ENCODE results near the gene ARL15. TPM values are rescaled to one million over a fixed set of nuclear protein-coding genes. Genes with fewer than 3 reads are reported as not detected.

Gene ARL15
- total RNA-seq, 1 donor from 2014 or later = 70.6 TPM

DNA sequence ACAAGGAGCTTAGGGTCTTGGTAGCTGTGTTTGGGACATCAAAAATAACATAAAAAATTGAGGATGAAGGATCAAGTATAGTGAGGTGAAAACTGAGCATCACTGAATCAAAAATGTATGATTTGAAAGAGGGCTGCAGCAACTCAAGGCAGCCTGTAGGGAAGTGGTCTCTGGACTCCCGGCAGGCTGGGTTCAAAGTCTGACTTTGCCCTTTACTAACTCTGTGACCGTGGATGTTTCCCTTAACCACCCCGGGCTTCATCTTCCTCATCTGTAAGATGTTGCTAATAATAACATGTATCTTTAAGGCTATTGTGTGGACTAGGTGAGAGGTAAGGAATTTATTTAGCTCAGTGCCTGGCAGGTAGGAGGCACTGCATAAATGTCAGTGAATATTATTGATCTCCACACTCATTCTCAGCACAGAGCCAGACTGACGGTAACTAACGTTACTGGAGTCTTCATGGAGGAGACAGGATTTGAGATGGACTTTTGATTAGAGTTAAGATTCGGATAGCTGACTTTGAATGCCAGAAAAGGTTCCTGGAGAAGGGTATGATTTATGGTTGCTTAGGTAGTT is 382.6 kb downstream of the ARL15 start:
- no peak for DNase-seq

DNA sequence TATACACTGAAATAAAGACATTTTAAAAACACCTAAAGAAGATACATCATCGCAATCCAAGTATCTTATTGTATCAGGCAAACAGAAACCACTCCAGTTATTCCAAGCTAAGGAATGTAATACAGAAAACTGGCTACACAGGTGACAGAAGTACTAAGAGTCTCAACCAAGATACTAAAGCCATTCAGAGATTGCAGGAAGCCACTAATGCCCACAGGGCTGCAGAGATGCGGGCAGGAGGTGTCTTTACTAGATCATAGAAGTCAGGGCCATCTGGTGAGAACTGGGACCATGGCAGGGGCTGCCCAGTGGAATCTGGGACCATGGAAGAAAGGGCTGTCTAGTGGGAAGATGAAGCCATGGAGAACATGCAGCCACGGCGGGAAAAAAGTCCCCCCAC is 384.3 kb downstream of the ARL15 start:
- DNase-seq = no peak

GRCh38 chr5:53924392-53924791 is 386.0 kb downstream of the ARL15 start:
- no peak for DNase-seq

GRCh38 chr5:53923961-53924360 is 386.4 kb downstream of the ARL15 start:
- DNase-seq = peak; percentile 15

DNA sequence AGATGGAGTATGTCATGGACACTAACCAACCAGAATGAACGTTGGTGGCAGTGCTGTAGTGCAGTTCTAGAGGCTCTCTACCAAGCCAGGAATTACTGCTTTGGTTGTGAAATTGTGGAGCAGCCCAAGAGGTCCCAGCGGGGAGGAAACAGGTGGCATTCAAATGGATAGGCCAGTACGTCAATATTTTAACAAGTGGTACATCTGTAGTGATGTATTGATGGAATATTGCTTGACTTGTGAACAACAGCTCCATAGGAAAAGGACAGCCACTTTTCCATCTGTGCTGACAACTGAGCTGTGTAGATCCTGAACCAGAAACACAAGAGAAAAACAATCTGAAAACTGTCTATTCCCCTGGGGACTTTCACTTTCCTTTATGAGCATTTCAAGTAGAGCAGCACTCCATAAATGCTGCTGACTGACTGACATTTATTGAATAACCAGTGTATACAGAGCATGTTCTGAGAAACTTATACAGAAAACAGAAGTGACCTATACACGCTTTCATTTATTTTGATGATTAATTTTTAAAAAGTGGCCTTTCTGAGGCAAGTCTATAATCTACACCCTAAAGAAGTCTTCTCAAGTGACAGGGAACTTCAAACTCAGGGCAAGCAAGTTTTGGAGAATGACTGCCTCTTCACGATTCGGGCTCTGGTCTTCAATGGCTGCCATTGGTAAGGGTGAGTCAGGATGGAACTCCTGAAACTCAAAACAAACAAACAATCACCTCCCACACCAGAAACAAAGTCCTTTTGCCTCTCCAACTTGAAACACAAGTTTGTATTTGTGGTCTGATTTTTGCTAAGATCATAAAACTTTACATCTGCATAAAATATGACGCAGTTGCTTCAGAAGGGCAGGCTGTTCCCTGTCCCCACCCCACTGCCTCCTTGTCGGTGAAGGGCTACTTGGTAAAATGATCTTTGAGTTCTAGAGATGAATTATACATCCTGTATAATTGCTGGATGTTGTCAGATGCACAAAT is 387.6 kb downstream of the ARL15 start:
- no peak for DNase-seq

- no peak for DNase-seq
Measured at GRCh38 chr5:53917826-53918225, 392.5 kb downstream of the ARL15 start.

- peak; percentile 5 for DNase-seq
Measured at GRCh38 chr5:53917095-53917494, 393.3 kb downstream of the ARL15 start.

GRCh38 chr5:53915120-53915519 is 395.3 kb downstream of the ARL15 start:
- DNase-seq = no peak

- DNase-seq = no peak
Measured at GRCh38 chr5:53913941-53914340, 396.4 kb downstream of the ARL15 start.

GRCh38 chr5:53908757-53909156 is 401.6 kb downstream of the ARL15 start:
- DNase-seq = no peak

- DNase-seq = no peak
Measured at GRCh38 chr5:53907827-53908226, 402.5 kb downstream of the ARL15 start.

DNA sequence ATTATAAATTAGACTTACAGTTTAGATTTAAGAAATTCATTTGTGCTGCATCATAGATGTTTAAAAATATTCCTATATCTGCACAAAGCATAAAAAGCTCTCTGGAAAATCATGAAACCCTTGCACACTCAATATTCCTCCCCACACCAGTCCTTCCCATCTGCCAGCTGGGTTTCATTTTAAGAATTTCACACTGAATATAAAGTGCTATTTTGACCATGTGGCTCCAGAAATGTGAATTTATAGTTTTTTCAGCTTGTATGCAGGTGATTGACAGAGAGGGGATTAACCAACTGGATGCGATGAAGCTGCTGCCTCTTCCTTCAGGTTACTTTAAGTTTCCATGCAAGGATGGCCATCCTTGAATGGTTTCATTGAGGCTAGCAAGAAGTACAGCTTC is 403.6 kb downstream of the ARL15 start:
- no peak for DNase-seq

GRCh38 chr5:53902296-53902907 is 408.0 kb downstream of the ARL15 start:
- no peak for DNase-seq

DNA sequence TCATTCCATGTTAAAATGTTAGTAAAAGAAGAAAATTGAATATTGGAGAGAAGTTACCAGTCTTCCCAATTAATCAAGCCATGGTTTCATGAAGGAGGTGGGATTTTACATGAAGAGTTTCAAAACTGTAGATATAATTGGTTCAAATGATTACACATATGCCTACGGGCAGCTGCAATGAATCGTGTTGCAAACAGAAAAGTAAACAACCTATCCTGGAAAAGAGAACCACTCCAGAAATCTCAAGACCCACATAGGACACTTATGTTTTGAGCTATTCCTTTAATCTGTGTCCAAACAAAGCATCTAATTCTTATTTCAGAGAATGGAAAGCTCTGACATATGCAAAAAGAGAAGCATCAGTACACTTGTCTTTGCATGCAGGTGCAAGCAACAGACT is 409.7 kb downstream of the ARL15 start:
- no peak for DNase-seq

GRCh38 chr5:53895091-53895683 is 415.2 kb downstream of the ARL15 start:
- no peak for DNase-seq

- no peak for DNase-seq
Measured at GRCh38 chr5:53893626-53894025, 416.7 kb downstream of the ARL15 start.

DNA sequence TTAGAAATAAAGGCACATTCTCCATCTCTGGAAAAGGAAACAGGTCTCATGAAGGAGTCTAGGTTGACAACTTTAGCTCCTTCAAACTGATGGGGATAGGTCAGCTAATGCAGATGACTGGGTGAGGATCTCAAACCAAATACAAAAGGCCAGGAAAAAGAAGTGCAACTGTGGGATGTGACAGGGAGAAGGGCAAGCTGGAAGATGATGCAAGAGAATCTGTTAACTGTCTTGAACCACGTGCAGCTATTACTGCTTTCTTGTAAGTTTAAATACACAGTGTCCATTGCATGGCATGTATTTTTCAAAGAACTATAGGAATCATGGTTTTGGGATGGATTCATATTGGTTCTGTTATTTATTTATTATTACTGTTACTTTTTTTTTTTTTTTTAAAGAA is 418.1 kb downstream of the ARL15 start:
- no peak for DNase-seq

- no peak for DNase-seq
Measured at GRCh38 chr5:53891159-53891558, 419.2 kb downstream of the ARL15 start.

GRCh38 chr5:53890490-53890889 is 419.9 kb downstream of the ARL15 start:
- no peak for DNase-seq

GRCh38 chr5:53884844-53885243 is 425.5 kb downstream of the ARL15 start:
- DNase-seq = no peak

DNA sequence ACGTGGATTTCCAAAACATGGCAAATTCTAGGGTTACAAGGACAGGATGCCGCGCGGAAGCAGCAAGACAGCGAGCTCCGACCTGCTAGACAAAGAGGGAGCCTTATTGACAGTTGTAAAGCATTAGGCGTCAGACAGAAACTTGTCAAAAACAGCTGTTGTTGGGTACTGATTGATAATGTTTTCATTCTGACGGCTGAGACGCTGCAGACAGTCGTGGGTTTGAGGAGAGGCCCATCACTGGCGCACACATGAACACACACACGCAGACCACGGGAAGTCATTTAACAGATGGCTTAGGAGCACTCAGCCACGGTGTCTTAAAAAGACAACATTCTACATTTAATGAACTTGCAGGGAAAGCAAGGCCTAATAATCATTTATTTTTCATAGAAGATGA is 426.0 kb downstream of the ARL15 start:
- no peak for DNase-seq

- no peak for DNase-seq
Measured at GRCh38 chr5:53882676-53883031, 427.7 kb downstream of the ARL15 start.

- no peak for DNase-seq
Measured at GRCh38 chr5:53882006-53882675, 428.2 kb downstream of the ARL15 start.
